Nephron progenitor cell (in vitro differentiated cells): ENCODE data around the gene TNNT3.

Experiments used
- DNase-seq: peaks from one replicate; pipeline ENCODE4 v3.0.0; 2021
- H3K27ac Mint-ChIP-seq: 2 replicates; pipeline ENCODE4 v1.8.0; 2021; ENCODE audit warnings: mild to moderate bottlenecking, moderate library complexity, mixed read lengths
- H3K27me3 Mint-ChIP-seq: 2 replicates; pipeline ENCODE4 v1.8.0; 2021; ENCODE audit warnings: mild to moderate bottlenecking, low read depth, mixed read lengths; ENCODE audit not compliant: poor library complexity
- H3K36me3 Mint-ChIP-seq: 2 replicates; pipeline ENCODE4 v1.8.0; 2021; ENCODE audit warnings: low read depth, mixed read lengths
- H3K4me1 Mint-ChIP-seq: 2 replicates; pipeline ENCODE4 v1.8.0; 2021; ENCODE audit warnings: mixed read lengths
- H3K4me3 Mint-ChIP-seq: 2 replicates; pipeline ENCODE4 v1.8.0; 2021; ENCODE audit warnings: mild to moderate bottlenecking, moderate library complexity, mixed read lengths
- H3K9me3 Mint-ChIP-seq: 2 replicates; pipeline ENCODE4 v1.8.0; 2021; ENCODE audit warnings: mild to moderate bottlenecking, moderate library complexity, mixed read lengths
- CTCF ChIP-seq: fragments of 200-600 bp; sonication (generic); IDR thresholded peaks from 2 replicates; pipeline ENCODE4 v1.5.0; 2021; ENCODE audit warnings: antibody characterized with exemption

Gene TNNT3

GRCh38 chr11:1966531-1966930 is 47.0 kb downstream of the TNNT3 start:
- Mint-ChIP-seq H3K4me3 (no peak overlapping the region), H3K36me3 (no peaks in the 10 kb centered on the region), H3K4me1 (no peaks in the 10 kb centered on the region), H3K9me3 (no peaks in the 10 kb centered on the region), H3K27ac (no peak overlapping the region), H3K27me3 (no peaks in the 10 kb centered on the region)
- no peak for TF ChIP-seq CTCF
- no peak for DNase-seq

GRCh38 chr11:1967641-1968225 is 48.2 kb downstream of the TNNT3 start:
- no peak for TF ChIP-seq CTCF
- Mint-ChIP-seq H3K36me3 (no peaks in the 10 kb centered on the region), H3K27me3 (no peaks in the 10 kb centered on the region), H3K4me1 (no peaks in the 10 kb centered on the region), H3K27ac (no peak overlapping the region), H3K9me3 (no peaks in the 10 kb centered on the region), H3K4me3 (no peak overlapping the region)
- DNase-seq: no peak

GRCh38 chr11:1968454-1969002 is 49.0 kb downstream of the TNNT3 start:
- Mint-ChIP-seq H3K27ac (no peak overlapping the region), H3K27me3 (no peaks in the 10 kb centered on the region), H3K36me3 (no peaks in the 10 kb centered on the region), H3K9me3 (no peaks in the 10 kb centered on the region), H3K4me1 (no peaks in the 10 kb centered on the region), H3K4me3 (no peak overlapping the region)
- no peak for DNase-seq
- no peak for TF ChIP-seq CTCF

- Mint-ChIP-seq H3K27ac (no peak overlapping the region), H3K4me3 (no peak overlapping the region), H3K9me3 (no peaks in the 10 kb centered on the region), H3K4me1 (no peaks in the 10 kb centered on the region), H3K36me3 (no peaks in the 10 kb centered on the region), H3K27me3 (no peaks in the 10 kb centered on the region)
- no peak for DNase-seq
- no peak for TF ChIP-seq CTCF
Measured at GRCh38 chr11:1969035-1969434, 49.5 kb downstream of the TNNT3 start.

GRCh38 chr11:1969776-1970175 is 50.3 kb downstream of the TNNT3 start:
- H3K27me3 Mint-ChIP-seq: no peaks in the 10 kb centered on the region
- no peaks in the 10 kb centered on the region for H3K36me3 Mint-ChIP-seq
- DNase-seq: no peak
- no peaks in the 10 kb centered on the region for H3K9me3 Mint-ChIP-seq
- no peaks in the 10 kb centered on the region for H3K4me1 Mint-ChIP-seq
- H3K27ac Mint-ChIP-seq: no peak overlapping the region
- no peak overlapping the region for H3K4me3 Mint-ChIP-seq
- no peak for TF ChIP-seq CTCF

GRCh38 chr11:1970956-1971355 is 51.5 kb downstream of the TNNT3 start:
- Mint-ChIP-seq H3K4me1 (no peaks in the 10 kb centered on the region), H3K27ac (no peak overlapping the region), H3K27me3 (no peaks in the 10 kb centered on the region), H3K4me3 (no peak overlapping the region), H3K9me3 (no peaks in the 10 kb centered on the region), H3K36me3 (no peaks in the 10 kb centered on the region)
- no peak for TF ChIP-seq CTCF
- no peak for DNase-seq
